Duodenal mucosa (tissue), 2 donors: ENCODE results near the gene SLC66A2.

Experiments used
- H3K27ac ChIP-seq: one replicate; pipeline ENCODE4 v1.7.0; 2013; ENCODE audit warnings: low read depth, low read length
- H3K27me3 ChIP-seq, 2 donors: one replicate each; pipeline ENCODE4 v1.7.0; 2013; ENCODE audit warnings: low read length in 2 of 2, control low read depth in 1 of 2; ENCODE audit not compliant: insufficient read depth in 2 of 2, control insufficient read depth in 1 of 2
- H3K36me3 ChIP-seq, 2 donors: one replicate each; pipeline ENCODE4 v1.7.0; 2013; ENCODE audit warnings: low read length in 2 of 2, control low read depth in 1 of 2; ENCODE audit not compliant: insufficient read depth in 2 of 2, control insufficient read depth in 1 of 2
- H3K4me1 ChIP-seq, 2 donors: one replicate each; pipeline ENCODE4 v1.7.0; 2013; ENCODE audit warnings: low read length in 2 of 2, control low read depth in 1 of 2; ENCODE audit not compliant: insufficient read depth in 2 of 2, control insufficient read depth in 1 of 2
- H3K4me3 ChIP-seq, 2 donors: one replicate each; pipeline ENCODE4 v1.7.0; 2013; ENCODE audit warnings: low read length in 2 of 2, low read depth in 1 of 2
- H3K9ac ChIP-seq, 2 donors: one replicate each; pipeline ENCODE4 v1.7.0; 2013; ENCODE audit warnings: low read length in 2 of 2, low read depth in 1 of 2
- H3K9me3 ChIP-seq, 2 donors: one replicate each; pipeline ENCODE4 v1.7.0; 2013; ENCODE audit warnings: low read length in 2 of 2, control low read depth in 1 of 2; ENCODE audit not compliant: control insufficient read depth in 1 of 2

SLC66A2 gene

GRCh38 chr18:79912994-79913831 is 38.2 kb downstream of the SLC66A2 start:
- no peak overlapping the region for H3K9ac ChIP-seq
- no peak overlapping the region for H3K4me3 ChIP-seq
- no peaks in the 10 kb centered on the region for H3K4me1 ChIP-seq
- no peaks in the 10 kb centered on the region for H3K27me3 ChIP-seq
- H3K9me3 ChIP-seq, result no peaks in the 10 kb centered on the region
- H3K27ac ChIP-seq, result no peak overlapping the region
- H3K36me3 ChIP-seq, result peaks cover 7 to 50% of the 10 kb centered on the region in 2 donors

- Histone ChIP-seq H3K36me3 (peaks cover 7 to 47% of the 10 kb centered on the region in 2 donors), H3K4me3 (no peak overlapping the region), H3K27me3 (no peaks in the 10 kb centered on the region), H3K4me1 (no peaks in the 10 kb centered on the region), H3K27ac (no peak overlapping the region), H3K9me3 (no peaks in the 10 kb centered on the region), H3K9ac (no peak overlapping the region)
Observed at GRCh38 chr18:79912409-79912991, 39.0 kb downstream of the SLC66A2 start.

- no peaks in the 10 kb centered on the region for H3K9me3 ChIP-seq
- H3K9ac ChIP-seq, result no peak overlapping the region
- peaks cover 7 to 40% of the 10 kb centered on the region in 2 donors for H3K36me3 ChIP-seq
- H3K4me1 ChIP-seq, result no peaks in the 10 kb centered on the region
- H3K27me3 ChIP-seq, result no peaks in the 10 kb centered on the region
- H3K27ac ChIP-seq, result no peak overlapping the region
- H3K4me3 ChIP-seq, result no peak overlapping the region
Observed at GRCh38 chr18:79911344-79912270, 39.8 kb downstream of the SLC66A2 start.

GRCh38 chr18:79910563-79911343 is 40.7 kb downstream of the SLC66A2 start:
- Histone ChIP-seq H3K9ac (no peak overlapping the region), H3K4me1 (no peaks in the 10 kb centered on the region), H3K36me3 (peaks cover 6 to 31% of the 10 kb centered on the region in 2 donors), H3K27me3 (no peaks in the 10 kb centered on the region), H3K9me3 (no peaks in the 10 kb centered on the region), H3K27ac (no peak overlapping the region), H3K4me3 (no peak overlapping the region)

- Histone ChIP-seq H3K27ac (no peak overlapping the region), H3K4me3 (no peak overlapping the region), H3K36me3 (peaks cover 0 to 13% of the 10 kb centered on the region in 2 donors)
Observed at GRCh38 chr18:79906706-79907105, 44.7 kb downstream of the SLC66A2 start.

GRCh38 chr18:79905993-79906392 is 45.5 kb downstream of the SLC66A2 start:
- Histone ChIP-seq H3K4me1 (no peaks in the 10 kb centered on the region), H3K9ac (no peak overlapping the region), H3K9me3 (no peaks in the 10 kb centered on the region), H3K4me3 (no peak overlapping the region), H3K27me3 (no peaks in the 10 kb centered on the region), H3K27ac (no peak overlapping the region), H3K36me3 (peaks cover 0 to 13% of the 10 kb centered on the region in 2 donors)

More at GRCh38 chr18:79906706-79907105, 44.7 kb downstream of the SLC66A2 start:
- Histone ChIP-seq H3K4me1 (no peaks in the 10 kb centered on the region), H3K9ac (no peak overlapping the region), H3K9me3 (no peaks in the 10 kb centered on the region), H3K27me3 (no peaks in the 10 kb centered on the region)

GRCh38 chr18:79905389-79905911 is 46.0 kb downstream of the SLC66A2 start:
- peaks cover 0 to 13% of the 10 kb centered on the region in 2 donors for H3K36me3 ChIP-seq
- no peak overlapping the region for H3K4me3 ChIP-seq
- H3K9me3 ChIP-seq, result no peaks in the 10 kb centered on the region
- H3K4me1 ChIP-seq, result no peaks in the 10 kb centered on the region
- no peaks in the 10 kb centered on the region for H3K27me3 ChIP-seq
- H3K9ac ChIP-seq, result no peak overlapping the region
- H3K27ac ChIP-seq, result no peak overlapping the region

GRCh38 chr18:79904357-79905147 is 46.9 kb downstream of the SLC66A2 start:
- H3K4me3 ChIP-seq, result no peak overlapping the region
- H3K9me3 ChIP-seq, result peaks cover 0 to 5% of the 10 kb centered on the region in 2 donors
- peaks cover 0 to 13% of the 10 kb centered on the region in 2 donors for H3K36me3 ChIP-seq
- H3K4me1 ChIP-seq, result no peaks in the 10 kb centered on the region
- H3K9ac ChIP-seq, result no peak overlapping the region
- no peaks in the 10 kb centered on the region for H3K27me3 ChIP-seq
- no peak overlapping the region for H3K27ac ChIP-seq
